ENCODE measurements around the gene LIPC.

DNA sequence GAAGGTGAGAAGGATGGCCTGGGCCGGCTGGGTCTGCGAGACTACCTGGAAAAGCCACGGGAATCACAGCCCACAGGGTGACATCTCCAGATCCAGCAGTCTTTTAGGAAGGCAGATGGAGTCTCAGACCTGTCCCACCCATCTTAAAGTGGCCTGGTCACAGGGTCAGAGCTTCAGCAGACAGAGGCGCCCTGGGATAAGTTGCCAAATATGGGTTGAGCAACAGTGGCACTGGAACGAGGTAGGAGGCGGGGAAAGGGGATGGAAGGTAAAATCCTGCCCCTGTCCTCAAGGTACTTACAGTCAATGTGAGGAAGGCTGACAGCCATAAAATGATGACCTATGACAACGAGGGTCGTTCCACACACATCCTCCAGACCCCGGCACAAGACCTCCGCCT, 80.7 kb downstream of the LIPC start:
- TF ChIP-seq POLR2A (conservative IDR thresholded peaks at IDR 0.05) (no peak), FOXK1 (CRISPR knock-in tag; IDR thresholded peaks at IDR 0.05; ENCODE audit: borderline replicate concordance) (no peak), CEBPB (tag; IDR thresholded peaks at IDR 0.05) (no peak), SMC3 (conservative IDR thresholded peaks at IDR 0.05; ENCODE audit: insufficient read depth, low read depth, low read length) (no peak), CREBBP (IDR thresholded peaks at IDR 0.05; ENCODE audit: low read depth, low read length) (no peak), POLR2AphosphoS2 (IDR thresholded peaks at IDR 0.05; ENCODE audit: low read length) (no peak), ESRRA (IDR thresholded peaks at IDR 0.05; ENCODE audit: borderline replicate concordance, low read depth) (no peak), GABPA (tag; conservative IDR thresholded peaks at IDR 0.05; ENCODE audit: low read depth) (no peak), ZNF780A (CRISPR knock-in tag; IDR thresholded peaks at IDR 0.05) (no peak), JUNB (CRISPR knock-in tag; conservative IDR thresholded peaks at IDR 0.05) (no peak)
- TF ChIP-seq, protein P1, sequence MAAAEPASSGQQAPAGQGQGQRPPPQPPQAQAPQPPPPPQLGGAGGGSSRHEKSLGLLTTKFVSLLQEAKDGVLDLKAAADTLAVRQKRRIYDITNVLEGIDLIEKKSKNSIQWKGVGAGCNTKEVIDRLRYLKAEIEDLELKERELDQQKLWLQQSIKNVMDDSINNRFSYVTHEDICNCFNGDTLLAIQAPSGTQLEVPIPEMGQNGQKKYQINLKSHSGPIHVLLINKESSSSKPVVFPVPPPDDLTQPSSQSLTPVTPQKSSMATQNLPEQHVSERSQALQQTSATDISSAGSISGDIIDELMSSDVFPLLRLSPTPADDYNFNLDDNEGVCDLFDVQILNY (CRISPR knock-in tag; IDR thresholded peaks at IDR 0.05): no peak
- TF ChIP-seq, protein P2, sequence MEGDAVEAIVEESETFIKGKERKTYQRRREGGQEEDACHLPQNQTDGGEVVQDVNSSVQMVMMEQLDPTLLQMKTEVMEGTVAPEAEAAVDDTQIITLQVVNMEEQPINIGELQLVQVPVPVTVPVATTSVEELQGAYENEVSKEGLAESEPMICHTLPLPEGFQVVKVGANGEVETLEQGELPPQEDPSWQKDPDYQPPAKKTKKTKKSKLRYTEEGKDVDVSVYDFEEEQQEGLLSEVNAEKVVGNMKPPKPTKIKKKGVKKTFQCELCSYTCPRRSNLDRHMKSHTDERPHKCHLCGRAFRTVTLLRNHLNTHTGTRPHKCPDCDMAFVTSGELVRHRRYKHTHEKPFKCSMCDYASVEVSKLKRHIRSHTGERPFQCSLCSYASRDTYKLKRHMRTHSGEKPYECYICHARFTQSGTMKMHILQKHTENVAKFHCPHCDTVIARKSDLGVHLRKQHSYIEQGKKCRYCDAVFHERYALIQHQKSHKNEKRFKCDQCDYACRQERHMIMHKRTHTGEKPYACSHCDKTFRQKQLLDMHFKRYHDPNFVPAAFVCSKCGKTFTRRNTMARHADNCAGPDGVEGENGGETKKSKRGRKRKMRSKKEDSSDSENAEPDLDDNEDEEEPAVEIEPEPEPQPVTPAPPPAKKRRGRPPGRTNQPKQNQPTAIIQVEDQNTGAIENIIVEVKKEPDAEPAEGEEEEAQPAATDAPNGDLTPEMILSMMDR (IDR thresholded peaks at IDR 0.05 in 2 of 3, conservative IDR thresholded peaks at IDR 0.05 in 1 of 3; ENCODE audit: insufficient read depth in 2 of 3, low read depth in 1 of 3, low read length in 3 of 3): no peak
- TF ChIP-seq, protein P3, sequence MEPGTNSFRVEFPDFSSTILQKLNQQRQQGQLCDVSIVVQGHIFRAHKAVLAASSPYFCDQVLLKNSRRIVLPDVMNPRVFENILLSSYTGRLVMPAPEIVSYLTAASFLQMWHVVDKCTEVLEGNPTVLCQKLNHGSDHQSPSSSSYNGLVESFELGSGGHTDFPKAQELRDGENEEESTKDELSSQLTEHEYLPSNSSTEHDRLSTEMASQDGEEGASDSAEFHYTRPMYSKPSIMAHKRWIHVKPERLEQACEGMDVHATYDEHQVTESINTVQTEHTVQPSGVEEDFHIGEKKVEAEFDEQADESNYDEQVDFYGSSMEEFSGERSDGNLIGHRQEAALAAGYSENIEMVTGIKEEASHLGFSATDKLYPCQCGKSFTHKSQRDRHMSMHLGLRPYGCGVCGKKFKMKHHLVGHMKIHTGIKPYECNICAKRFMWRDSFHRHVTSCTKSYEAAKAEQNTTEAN (CRISPR knock-in tag; IDR thresholded peaks at IDR 0.05): no peak
